Cardiac fibroblast (primary cell): ENCODE data around the gene APOO.

ENCODE experiments used
- DNase-seq, 2 donors: peaks; one replicate each; pipeline versions ENCODE4 v3.0.0 to v3.0.0-alpha.2; 2010; ENCODE audit warnings: low read depth in 2 of 2
- H3K4me3 ChIP-seq, 2 donors: replicated peaks in 1 of 2; 1 replicate in 1 of 2; 2 replicates in 1 of 2; pipeline ENCODE4 v1.5.1; 2011; ENCODE audit warnings: low read depth in 2 of 2, low read length in 2 of 2, mild to moderate bottlenecking in 2 of 2, moderate library complexity in 1 of 2
- TF ChIP-seq, protein P1 (sequence below): IDR thresholded peaks from one replicate; pipeline ENCODE4 v1.5.1; 2011; ENCODE audit warnings: low read depth, mild to moderate bottlenecking, low read length, inconsistent platforms

The APOO gene

DNA sequence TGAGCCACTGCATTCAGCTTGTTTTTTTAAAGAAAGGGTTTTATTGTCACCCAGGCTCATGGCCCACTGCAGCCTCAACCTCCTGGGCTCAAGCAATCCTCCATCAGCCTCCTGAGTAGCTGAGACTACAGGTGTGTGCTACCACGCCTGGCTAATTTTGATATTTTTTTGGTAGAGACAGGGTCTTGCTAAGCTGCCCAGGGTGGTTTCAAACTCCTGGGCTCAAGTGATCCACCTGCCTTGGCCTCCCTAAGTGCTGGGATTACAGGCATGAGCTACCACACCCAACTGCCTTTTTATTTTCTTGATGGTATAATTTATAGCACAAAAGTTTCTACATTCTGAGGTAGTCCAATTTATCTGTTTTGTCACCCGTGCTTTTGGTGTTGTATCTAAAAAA is 85.9 kb downstream of the APOO start:
- TF ChIP-seq, protein P1, sequence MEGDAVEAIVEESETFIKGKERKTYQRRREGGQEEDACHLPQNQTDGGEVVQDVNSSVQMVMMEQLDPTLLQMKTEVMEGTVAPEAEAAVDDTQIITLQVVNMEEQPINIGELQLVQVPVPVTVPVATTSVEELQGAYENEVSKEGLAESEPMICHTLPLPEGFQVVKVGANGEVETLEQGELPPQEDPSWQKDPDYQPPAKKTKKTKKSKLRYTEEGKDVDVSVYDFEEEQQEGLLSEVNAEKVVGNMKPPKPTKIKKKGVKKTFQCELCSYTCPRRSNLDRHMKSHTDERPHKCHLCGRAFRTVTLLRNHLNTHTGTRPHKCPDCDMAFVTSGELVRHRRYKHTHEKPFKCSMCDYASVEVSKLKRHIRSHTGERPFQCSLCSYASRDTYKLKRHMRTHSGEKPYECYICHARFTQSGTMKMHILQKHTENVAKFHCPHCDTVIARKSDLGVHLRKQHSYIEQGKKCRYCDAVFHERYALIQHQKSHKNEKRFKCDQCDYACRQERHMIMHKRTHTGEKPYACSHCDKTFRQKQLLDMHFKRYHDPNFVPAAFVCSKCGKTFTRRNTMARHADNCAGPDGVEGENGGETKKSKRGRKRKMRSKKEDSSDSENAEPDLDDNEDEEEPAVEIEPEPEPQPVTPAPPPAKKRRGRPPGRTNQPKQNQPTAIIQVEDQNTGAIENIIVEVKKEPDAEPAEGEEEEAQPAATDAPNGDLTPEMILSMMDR: no peak
- DNase-seq: no peak
- H3K4me3 ChIP-seq: no peak overlapping the region

DNA sequence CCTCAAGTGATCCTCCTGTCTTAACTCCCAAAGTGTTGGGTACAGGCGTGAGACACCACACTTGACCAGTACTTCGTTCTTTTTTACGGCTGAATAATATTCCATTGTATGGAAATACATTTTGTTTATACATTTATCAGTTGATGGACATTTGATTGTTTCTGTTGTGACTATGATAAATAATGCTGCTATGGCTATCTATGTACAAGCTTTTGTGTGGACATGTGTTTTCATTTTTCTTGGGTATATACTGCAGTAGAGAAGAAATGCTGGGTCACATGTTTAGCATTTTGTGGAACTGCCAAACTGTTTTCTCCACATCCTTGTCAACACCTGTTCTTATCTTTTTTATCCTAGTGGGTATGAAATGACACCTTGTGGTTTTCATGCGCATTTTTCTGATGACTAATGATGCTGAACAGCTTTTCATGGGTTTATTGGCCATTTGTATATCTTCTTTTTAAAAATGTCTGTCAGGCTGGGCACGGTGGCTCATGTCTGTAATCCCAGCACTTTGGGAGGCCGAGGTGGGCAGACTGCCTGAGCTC is 87.4 kb downstream of the APOO start:
- peak in 1 of 2 donors; percentile 44 for DNase-seq
- TF ChIP-seq, protein P1: no peak
- H3K4me3 ChIP-seq: no peak overlapping the region

DNA sequence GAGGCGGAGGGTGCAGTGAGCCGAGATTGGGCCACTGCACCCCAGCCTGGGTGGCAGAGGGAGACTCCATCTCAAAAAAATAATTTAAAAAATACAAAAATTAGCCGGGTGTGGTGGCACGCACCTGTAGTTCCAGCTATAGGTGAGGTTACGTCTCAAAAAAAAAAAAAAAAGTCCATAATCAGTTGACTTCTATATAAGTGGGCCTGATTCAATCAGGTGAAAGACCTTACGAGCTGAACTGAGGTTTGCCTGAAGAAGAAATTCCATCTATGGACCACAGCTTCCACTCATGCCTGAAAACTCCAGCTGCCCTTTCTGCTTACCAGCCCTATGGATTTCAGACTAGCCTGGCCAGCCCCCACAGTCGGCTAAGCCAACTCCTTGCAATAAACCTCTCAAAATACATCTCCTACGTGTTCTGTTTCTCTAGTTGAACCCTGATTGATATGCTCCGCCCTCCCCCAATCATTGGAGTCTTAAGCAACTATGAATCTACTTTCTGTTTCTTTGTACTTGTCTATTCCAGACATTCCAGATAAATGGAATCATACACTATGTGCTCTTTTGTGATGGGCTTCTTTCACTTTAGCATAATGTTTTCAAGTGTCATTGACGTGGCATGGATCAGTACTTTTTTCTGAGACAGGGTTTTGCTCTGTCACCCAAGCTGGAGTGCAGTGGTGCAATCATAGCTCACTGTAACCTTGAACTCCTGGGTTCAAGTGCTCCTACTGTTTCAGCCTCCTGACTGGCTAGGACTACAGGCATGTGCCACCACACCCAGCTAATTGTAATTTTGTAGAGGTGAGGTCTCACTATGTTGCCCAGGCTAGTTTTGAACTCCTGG is 88.1 kb downstream of the APOO start:
- H3K4me3 ChIP-seq: no peak overlapping the region
- peak in 1 of 2 donors; percentile 27 for DNase-seq
- TF ChIP-seq, protein P1: no peak

- no peak overlapping the region for H3K4me3 ChIP-seq
- TF ChIP-seq, protein P1: no peak
- no peak for DNase-seq
These were observed 89.8 kb downstream of the APOO start for GRCh38 chrX:23817979-23818336.

DNA sequence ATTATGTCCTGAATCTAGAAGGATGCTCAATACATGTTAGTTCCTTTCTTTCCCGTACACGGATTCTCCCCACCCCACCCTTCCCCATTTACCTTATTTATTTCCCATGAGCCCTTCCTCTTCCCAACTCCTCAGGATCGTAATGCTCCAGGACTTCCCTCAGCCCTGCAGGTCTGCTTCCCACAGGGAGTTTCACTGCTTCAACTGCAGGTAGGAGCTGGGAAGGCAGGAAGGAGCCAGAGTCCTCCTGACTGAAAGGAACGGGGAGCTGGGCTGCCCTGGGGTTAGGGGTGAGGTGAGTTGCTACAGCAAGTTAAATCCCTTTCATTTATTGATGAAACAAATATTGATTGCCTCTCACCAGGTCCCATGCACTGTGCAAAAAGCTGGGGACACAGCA is 91.6 kb downstream of the APOO start:
- no peak overlapping the region for H3K4me3 ChIP-seq
- no peak for DNase-seq
- TF ChIP-seq, protein P1: no peak

DNA sequence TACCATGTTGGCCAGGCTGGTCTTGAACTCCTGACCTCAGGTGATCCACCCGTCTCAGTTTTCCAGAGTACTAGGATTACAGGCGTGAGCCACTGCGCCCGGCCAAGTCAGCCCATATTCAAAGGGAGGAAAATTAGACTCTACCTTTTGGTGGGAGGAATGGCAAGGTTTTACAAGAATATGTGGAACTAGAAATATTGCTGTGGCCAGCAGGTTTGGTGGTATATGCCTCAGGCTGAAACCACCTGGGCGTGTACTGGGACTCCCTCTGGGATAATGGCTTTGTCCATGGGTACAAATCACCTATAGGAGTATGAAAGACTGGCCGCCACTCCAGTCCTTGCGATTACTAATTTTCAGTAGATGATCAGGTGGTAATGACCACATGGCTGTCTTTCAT is 92.4 kb downstream of the APOO start:
- TF ChIP-seq, protein P1: no peak
- DNase-seq: no peak
- no peak overlapping the region for H3K4me3 ChIP-seq
